Middle frontal gyrus (tissue), 1 donor: ENCODE data around the gene LRRC32.
"Not testable (repeated sequence)": the region's sequence is repeated elsewhere in the genome, so short reads cannot be mapped to it uniquely, and the experiment has no call there.

ENCODE experiments used
- DNase-seq: peaks from one replicate; pipeline ENCODE4 v3.0.0-alpha.2; 2015; ENCODE audit warnings: low spot score; ENCODE audit errors: extremely low spot score

Gene LRRC32

GRCh38 chr11:76653012-76653673, 17.4 kb downstream of the LRRC32 start:
- DNase-seq: no peak

- no peak for DNase-seq
Observed at GRCh38 chr11:76649851-76650372, 20.6 kb downstream of the LRRC32 start.

- DNase-seq: no peak
Observed at GRCh38 chr11:76649011-76649410, 21.5 kb downstream of the LRRC32 start.

GRCh38 chr11:76648061-76648460, 22.5 kb downstream of the LRRC32 start:
- DNase-seq: no peak

GRCh38 chr11:76646882-76647534, 23.5 kb downstream of the LRRC32 start:
- no peak for DNase-seq

- DNase-seq: no peak
Observed at GRCh38 chr11:76644591-76644990, 26.0 kb downstream of the LRRC32 start.

- not testable (repeated sequence) for DNase-seq
Observed at GRCh38 chr11:76643711-76644110, 26.8 kb downstream of the LRRC32 start.

GRCh38 chr11:76642341-76642740, 28.2 kb downstream of the LRRC32 start:
- no peak for DNase-seq

GRCh38 chr11:76641905-76642304, 28.6 kb downstream of the LRRC32 start:
- DNase-seq: no peak

GRCh38 chr11:76640501-76640900, 30.0 kb downstream of the LRRC32 start:
- no peak for DNase-seq

- DNase-seq: no peak
Observed at GRCh38 chr11:76639621-76640020, 30.9 kb downstream of the LRRC32 start.

- DNase-seq: no peak
Observed at GRCh38 chr11:76638270-76639197, 32.0 kb downstream of the LRRC32 start.

- no peak for DNase-seq
Observed at GRCh38 chr11:76637491-76638269, 32.9 kb downstream of the LRRC32 start.

- no peak for DNase-seq
Observed at GRCh38 chr11:76636826-76637460, 33.6 kb downstream of the LRRC32 start.

- DNase-seq: no peak
Observed at GRCh38 chr11:76635991-76636738, 34.4 kb downstream of the LRRC32 start.

GRCh38 chr11:76634886-76635285, 35.7 kb downstream of the LRRC32 start:
- DNase-seq: no peak

- no peak for DNase-seq
Observed at GRCh38 chr11:76632492-76632891, 38.1 kb downstream of the LRRC32 start.

- DNase-seq: no peak
Observed at GRCh38 chr11:76631566-76632308, 38.8 kb downstream of the LRRC32 start.
